Suprapubic skin (tissue), 4 donors: ENCODE measurements around the gene DDT. TPM values are rescaled to one million over a fixed set of nuclear protein-coding genes. Genes with fewer than 3 reads are reported as not detected.
A peak's percentile ranks its signal among the peaks of the same experiment; 100 is the strongest.
"Not testable (repeated sequence)": the region's sequence is repeated elsewhere in the genome, so short reads cannot be mapped to it uniquely, and the experiment has no call there.

Experiments used
- DNase-seq, 2 donors: peaks; one replicate each; pipeline ENCODE4 v3.0.0-alpha.2; 2019; ENCODE audit warnings: low spot score in 2 of 2
- H3K27ac ChIP-seq: fragments of 200-600 bp; sonication (generic); one replicate; pipeline ENCODE4 v1.5.1; 2019
- H3K27me3 ChIP-seq: fragments of 200-600 bp; sonication (generic); one replicate; pipeline ENCODE4 v1.5.1; 2019
- H3K36me3 ChIP-seq: fragments of 200-600 bp; sonication (generic); one replicate; pipeline ENCODE4 v1.5.1; 2019
- H3K4me1 ChIP-seq: fragments of 200-600 bp; sonication (generic); one replicate; pipeline ENCODE4 v1.5.1; 2019
- H3K4me3 ChIP-seq: fragments of 200-600 bp; sonication (generic); one replicate; pipeline ENCODE4 v1.5.1; 2019; ENCODE audit warnings: mild to moderate bottlenecking
- H3K9me3 ChIP-seq: fragments of 200-600 bp; sonication (generic); one replicate; pipeline ENCODE4 v1.5.1; 2019
- CTCF ChIP-seq, 2 donors: fragments of 200-600 bp in 1 of 2; fragments of 450-650 bp in 1 of 2; sonication (generic) in 1 of 2; IDR thresholded peaks; one replicate each; pipeline ENCODE4 v1.5.1; 2016 to 2019; ENCODE audit warnings: antibody characterized with exemption in 2 of 2, mild to moderate bottlenecking in 1 of 2, moderate library complexity in 1 of 2
- EP300 ChIP-seq: sonication (generic); formaldehyde crosslinking; IDR thresholded peaks from one replicate; pipeline ENCODE4 v1.6.1; 2017; ENCODE audit warnings: antibody characterized with exemption
- POLR2A ChIP-seq, 2 donors: fragments of 450-650 bp; IDR thresholded peaks; one replicate each; pipeline ENCODE4 v1.6.1; 2017; ENCODE audit warnings: antibody characterized with exemption in 2 of 2, mild to moderate bottlenecking in 2 of 2, moderate library complexity in 2 of 2
- POLR2AphosphoS5 ChIP-seq, 3 donors: sonication (generic); formaldehyde crosslinking; IDR thresholded peaks; one replicate each; pipeline ENCODE4 v1.6.1; 2017; ENCODE audit warnings: antibody characterized with exemption in 3 of 3
- WGBS: methylation state at CpG from one replicate; pipeline ENCODE4 v1.1.5; 2018; 5-methylcytosine and 5-hydroxymethylcytosine counted together
- total RNA-seq, 4 donors: library from RNA; depleted of rRNA; stranded (reverse); fragments of >200 nt; gene quantifications; one replicate each; pipeline ENCODE4 v1.1.0, GENCODE V29; 2016

Gene DDT
- total RNA-seq, 4 donors from 2014 or later = 103 to 171 (median 130) TPM

GRCh38 chr22:23984430-23984829 is 10.2 kb upstream of the DDT start:
- Histone ChIP-seq H3K4me3 (no peak overlapping the region), H3K4me1 (no peaks in the 10 kb centered on the region), H3K9me3 (no peaks in the 10 kb centered on the region), H3K27me3 (no peaks in the 10 kb centered on the region), H3K27ac (no peak overlapping the region), H3K36me3 (no peaks in the 10 kb centered on the region)
- 62% methylated on average over 4 of the region's 6 CpGs for WGBS
- TF ChIP-seq POLR2A (IDR thresholded peaks at IDR 0.05) (no peak), CTCF (IDR thresholded peaks at IDR 0.05) (peak in 1 of 2 donors; percentile 50)
- DNase-seq = no peak

GRCh38 chr22:23980567-23980966 is 6.3 kb upstream of the DDT start:
- not testable (repeated sequence) for H3K9me3 ChIP-seq, H3K4me1 ChIP-seq, H3K36me3 ChIP-seq, H3K27me3 ChIP-seq, H3K27ac ChIP-seq, H3K4me3 ChIP-seq, DNase-seq
- WGBS = 45% methylated on average over 4 of the region's 7 CpGs

GRCh38 chr22:23979557-23980240 is 5.5 kb upstream of the DDT start, which contains the start of gene GSTT2:
TSS of gene GSTT2 (plus strand) at chr22:23980134.
- no CpG with 5 or more reads among the region's 41 CpGs for WGBS
- not testable (repeated sequence) for H3K36me3 ChIP-seq, H3K27me3 ChIP-seq, H3K27ac ChIP-seq, H3K9me3 ChIP-seq, H3K4me1 ChIP-seq, H3K4me3 ChIP-seq, DNase-seq

- DNase-seq = not testable (repeated sequence)
Measured at GRCh38 chr22:23977304-23977703, 3.1 kb upstream of the DDT start.

GRCh38 chr22:23974836-23975352 is 653 bp upstream of the DDT start:
- not testable (repeated sequence) for DNase-seq, H3K27me3 ChIP-seq, H3K4me3 ChIP-seq, H3K9me3 ChIP-seq, H3K27ac ChIP-seq, H3K4me1 ChIP-seq
- peaks cover 20% of the 10 kb centered on the region for H3K36me3 ChIP-seq
- no CpG with 5 or more reads among the region's 27 CpGs for WGBS

More at GRCh38 chr22:23977304-23977703, 3.1 kb upstream of the DDT start:
- H3K27ac ChIP-seq, H3K4me3 ChIP-seq, H3K9me3 ChIP-seq, H3K27me3 ChIP-seq, H3K4me1 ChIP-seq, H3K36me3 ChIP-seq: not testable (repeated sequence)
- no CpG with 5 or more reads among the region's 12 CpGs for WGBS

- not testable (repeated sequence) for H3K4me3 ChIP-seq, H3K27me3 ChIP-seq, DNase-seq, H3K27ac ChIP-seq, H3K9me3 ChIP-seq, H3K4me1 ChIP-seq
- peaks cover 23% of the 10 kb centered on the region for H3K36me3 ChIP-seq
- WGBS = 96% methylated on average over 2 of the region's 3 CpGs
Measured at GRCh38 chr22:23971927-23972326, 2.3 kb downstream of the DDT start.

GRCh38 chr22:23970816-23971486 is 3.3 kb downstream of the DDT start:
- DNase-seq = peak in 1 of 2 donors; percentile 64
- peaks cover 3% of the 10 kb centered on the region for H3K4me1 ChIP-seq
- no peaks in the 10 kb centered on the region for H3K27me3 ChIP-seq
- no peaks in the 10 kb centered on the region for H3K9me3 ChIP-seq
- H3K27ac ChIP-seq = no peak overlapping the region
- peaks cover 23% of the 10 kb centered on the region for H3K36me3 ChIP-seq
- 68% methylated on average over 6 of the region's 6 CpGs for WGBS
- no peak for TF ChIP-seq EP300
- no peak overlapping the region for H3K4me3 ChIP-seq

- Histone ChIP-seq H3K27ac (no peak overlapping the region), H3K9me3 (no peaks in the 10 kb centered on the region), H3K4me1 (peaks cover 3% of the 10 kb centered on the region), H3K4me3 (no peak overlapping the region), H3K36me3 (peaks cover 23% of the 10 kb centered on the region), H3K27me3 (no peaks in the 10 kb centered on the region)
- WGBS = 73% methylated on average over 5 of the region's 5 CpGs
- TF ChIP-seq POLR2AphosphoS5 (IDR thresholded peaks at IDR 0.05) (no peak), EP300 (no peak), CTCF (IDR thresholded peaks at IDR 0.05) (no peak), POLR2A (IDR thresholded peaks at IDR 0.05) (no peak)
- no peak for DNase-seq
Measured at GRCh38 chr22:23970201-23970641, 4.0 kb downstream of the DDT start.
